Measurements from ENCODE around the gene GRM1. TPM values are rescaled to one million over a fixed set of nuclear protein-coding genes. Genes with fewer than 3 reads are reported as not detected.

Gene GRM1
- total RNA-seq, 4 donors from 2014 or later: 0.10 TPM; not detected in 3

DNA sequence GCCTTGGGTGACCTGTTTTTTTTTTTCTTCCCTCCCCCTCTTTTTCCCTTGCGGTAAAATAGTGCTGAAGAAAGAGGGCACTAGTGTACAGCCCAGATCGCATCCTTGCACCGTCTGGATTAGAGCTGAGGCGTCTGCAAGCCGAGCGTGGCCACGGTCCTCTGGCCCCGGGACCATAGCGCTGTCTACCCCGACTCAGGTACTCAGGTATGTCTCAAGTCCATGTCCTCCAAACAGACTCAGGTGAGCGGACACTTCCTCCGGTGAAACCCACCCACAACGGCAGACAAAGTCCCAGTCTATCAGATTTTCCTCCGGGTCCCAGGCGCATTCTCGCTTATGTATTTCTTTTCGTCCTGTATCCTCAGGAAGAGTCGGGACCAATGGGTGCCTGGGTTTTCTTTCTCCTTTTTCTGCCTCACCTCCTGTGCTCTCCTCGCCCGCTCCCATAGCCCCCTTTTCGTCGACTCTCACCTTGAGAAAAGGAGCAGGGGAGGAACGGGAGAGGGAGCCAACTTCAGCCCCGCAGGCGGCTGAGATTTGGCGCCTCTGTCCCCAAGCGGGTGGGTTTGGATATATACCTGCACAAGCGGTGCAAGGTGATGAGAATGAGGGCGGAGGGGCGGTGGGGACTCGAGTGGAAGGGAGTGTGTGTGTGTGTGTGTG lies 1.1 kb upstream of the GRM1 start:
- TF ChIP-seq POLR2A (IDR thresholded peaks at IDR 0.05) (no peak), CTCF (IDR thresholded peaks at IDR 0.05) (no peak)
- no peak for DNase-seq (ENCODE audit: low spot score in 2 of 2)
- WGBS, 2 donors: 4 to 7% methylated on average over 31 of the region's 31 CpGs
- H3K4me3 ChIP-seq (ENCODE audit: low read depth, poor library complexity, severe bottlenecking): no peak overlapping the region
- intact Hi-C loops (cut with DNase I; ENCODE audit: low total_unique reads): no loop called here

DNA sequence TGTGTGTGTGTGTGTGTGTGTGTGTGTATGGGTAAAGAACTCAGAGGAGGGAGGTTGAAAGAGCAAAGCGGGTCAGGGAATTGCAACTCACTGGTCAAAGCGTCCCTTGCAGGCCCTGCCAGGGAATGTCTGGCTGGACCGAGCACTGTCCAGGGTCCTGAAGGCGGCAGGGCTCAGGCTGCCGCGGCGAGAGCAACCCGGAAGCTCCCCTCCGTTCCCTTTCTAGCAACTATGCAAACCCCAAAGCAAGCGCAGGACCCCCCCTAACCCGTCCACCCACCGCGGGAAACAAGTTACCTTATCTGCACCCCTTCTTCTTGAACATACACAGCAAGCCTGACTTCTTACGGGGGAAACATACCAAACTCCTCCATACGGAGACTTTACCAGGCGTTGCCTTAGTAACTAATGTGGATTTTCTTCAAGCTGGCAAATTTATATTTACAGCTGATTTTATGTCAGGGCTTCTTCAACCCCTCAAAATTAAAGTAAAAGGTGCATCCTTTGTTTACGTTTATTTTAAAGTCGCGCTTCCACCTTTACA lies 538 bp upstream of the GRM1 start:
- H3K4me3 ChIP-seq (ENCODE audit: low read depth, poor library complexity, severe bottlenecking): no peak overlapping the region
- 4 to 6% methylated on average over 19 of the region's 19 CpGs for WGBS, 2 donors

GRCh38 chr6:146029573-146030184 lies 817 bp downstream of the GRM1 start:
- intact Hi-C loops (cut with DNase I; ENCODE audit: low total_unique reads): no loop called here
- 24 to 29% methylated on average over 25 of the region's 25 CpGs for WGBS, 2 donors
- TF ChIP-seq POLR2A (IDR thresholded peaks at IDR 0.05): no peak
- no peak for TF ChIP-seq CTCF (IDR thresholded peaks at IDR 0.05)
- no peak for DNase-seq (ENCODE audit: low spot score in 2 of 2)
- no peak overlapping the region for H3K4me3 ChIP-seq (ENCODE audit: low read depth, poor library complexity, severe bottlenecking)

More for the DNA sequence above, 538 bp upstream of the GRM1 start:
- peak in 1 of 2 donors; percentile 82 for DNase-seq (ENCODE audit: low spot score in 2 of 2)
- TF ChIP-seq POLR2A (IDR thresholded peaks at IDR 0.05) (no peak), CTCF (IDR thresholded peaks at IDR 0.05) (no peak)
- intact Hi-C loops (cut with DNase I; ENCODE audit: low total_unique reads): no loop called here

- no peak for DNase-seq (ENCODE audit: low spot score in 2 of 2)
- intact Hi-C loops (cut with DNase I; ENCODE audit: low total_unique reads): no loop called here
- H3K4me3 ChIP-seq (ENCODE audit: low read depth, poor library complexity, severe bottlenecking): no peak overlapping the region
- WGBS, 2 donors: 44% methylated on average over 4 of the region's 4 CpGs
- no peak for TF ChIP-seq CTCF (IDR thresholded peaks at IDR 0.05)
- TF ChIP-seq POLR2A (IDR thresholded peaks at IDR 0.05): no peak
Observed at GRCh38 chr6:146032387-146032786, 3.5 kb downstream of the GRM1 start.

DNA sequence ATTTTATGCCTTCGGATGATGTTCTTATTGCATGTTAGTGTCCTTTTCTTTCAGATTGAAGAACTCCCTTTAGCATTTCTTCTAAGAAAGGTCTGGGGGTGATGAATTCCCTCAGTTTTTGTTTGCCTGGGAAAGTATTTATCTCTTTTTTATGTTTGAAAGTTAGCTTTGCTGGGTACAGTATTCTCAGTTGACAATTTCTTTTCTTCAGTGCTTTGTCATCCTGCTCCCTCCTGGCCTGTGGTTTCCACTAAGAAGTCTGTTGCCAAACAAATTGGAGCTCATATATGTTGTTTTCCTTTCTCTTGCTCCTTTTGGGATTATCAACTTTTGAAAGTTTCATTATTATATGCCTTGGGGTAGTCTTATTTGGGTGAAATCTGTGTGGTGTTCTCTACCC lies 11.5 kb downstream of the GRM1 start:
- no peak for TF ChIP-seq CTCF (IDR thresholded peaks at IDR 0.05)
- no peak for TF ChIP-seq POLR2A (IDR thresholded peaks at IDR 0.05)
- DNase-seq (ENCODE audit: low spot score in 2 of 2): no peak
- H3K4me3 ChIP-seq (ENCODE audit: low read depth, poor library complexity, severe bottlenecking): no peak overlapping the region
- intact Hi-C loops (cut with DNase I; ENCODE audit: low total_unique reads): no loop called here
- 87 to 90% methylated on average over 1 of the region's 1 CpG for WGBS, 2 donors

Data from lower leg skin (tissue), 4 donors.